ENCODE data around the gene TNFRSF9. TPM values are rescaled to one million over a fixed set of nuclear protein-coding genes. Genes with fewer than 3 reads are reported as not detected.
"Not testable (repeated sequence)": the region's sequence is repeated elsewhere in the genome, so short reads cannot be mapped to it uniquely, and the experiment has no call there.

The TNFRSF9 gene
- total and polyA plus RNA-seq, 2 of the 8 experiments (the other 6 are each of a cell fraction or from before 2014, with no cell fraction given) = not detected

- H3K4me3 ChIP-seq (ENCODE audit: extremely low read depth in 1 of 4, insufficient read depth in 2 of 4, low read depth in 3 of 4, low read length in 4 of 4); CTCF ChIA-PET (ENCODE audit: partially characterized antibody); H3K27ac ChIP-seq (ENCODE audit: low read depth, low read length); H3K56ac ChIP-seq (replicated peaks; ENCODE audit: insufficient read length, low read depth, low read length); H2BK12ac ChIP-seq (ENCODE audit: low read depth, low read length); H3K36me3 ChIP-seq (ENCODE audit: control insufficient read depth in 2 of 4, insufficient read depth in 4 of 4, low read length in 3 of 4); H3K23me2 ChIP-seq (ENCODE audit: low read depth, low read length); H2AFZ ChIP-seq (ENCODE audit: low read length); H2BK120ac ChIP-seq (replicated peaks; ENCODE audit: low read depth, low read length); H2BK5ac ChIP-seq (ENCODE audit: low read depth, low read length); H3K4me2 ChIP-seq (ENCODE audit: insufficient read depth in 1 of 2, low read depth in 2 of 2, low read length in 2 of 2); H4K8ac ChIP-seq (ENCODE audit: extremely low read depth, insufficient read depth, low read length); H3K4ac ChIP-seq (replicated peaks; ENCODE audit: insufficient read length, low read depth, low read length); H2AK5ac ChIP-seq (ENCODE audit: low read depth, low read length); H3K4me1 ChIP-seq (replicated peaks in 1 of 4; ENCODE audit: control insufficient read depth in 3 of 4, insufficient read depth in 4 of 4, low read length in 3 of 4); H4K5ac ChIP-seq (ENCODE audit: insufficient read length, low read depth, low read length); POLR2A ChIA-PET (ENCODE audit: partially characterized antibody); FAIRE-seq; H3K27me3 ChIP-seq (replicated peaks in 1 of 4; ENCODE audit: control insufficient read depth in 3 of 4, extremely low read depth in 1 of 4, insufficient read depth in 3 of 4, low read length in 3 of 4); DNase-seq (ENCODE audit: low read depth in 1 of 2, low spot score in 2 of 2); H4K91ac ChIP-seq (replicated peaks; ENCODE audit: insufficient read length, low read length); H2BK20ac ChIP-seq (ENCODE audit: low read length); H3K79me2 ChIP-seq (ENCODE audit: control insufficient read depth in 1 of 2, insufficient read depth in 2 of 2, low read length in 2 of 2); H3K18ac ChIP-seq (ENCODE audit: extremely low read depth, low read length); H3K79me1 ChIP-seq (ENCODE audit: low read depth, low read length); H2BK15ac ChIP-seq (ENCODE audit: low read length); H3K23ac ChIP-seq (ENCODE audit: insufficient read length); H3K9ac ChIP-seq (replicated peaks in 1 of 4; ENCODE audit: extremely low read depth in 1 of 4, low read depth in 3 of 4, low read length in 3 of 4); H3K14ac ChIP-seq (ENCODE audit: insufficient read length); H3K9me3 ChIP-seq (ENCODE audit: insufficient read depth in 2 of 2, low read depth in 1 of 2, low read length in 1 of 2); H4K20me1 ChIP-seq (replicated peaks in 1 of 2; ENCODE audit: control insufficient read depth in 1 of 2, insufficient read depth in 2 of 2, low read length in 2 of 2): not testable (repeated sequence)
- 97% methylated on average over 8 of the region's 8 CpGs; no CpG with 5 or more reads in 1 of the 2 experiments for WGBS, 2 experiments (ENCODE audit: extremely low coverage in 1 of 2, insufficient coverage in 1 of 2, insufficient read length in 1 of 2, insufficient replicate concordance in 2 of 2, low coverage in 1 of 2, low lambda C conversion rate in 2 of 2, missing lambda C conversion rate in 1 of 2)
Measured at GRCh38 chr1:7927061-7927460, 13.6 kb downstream of the TNFRSF9 start.

All from H1 (cell line).